ENCODE measurements around the gene FAM241B. TPM values are rescaled to one million over a fixed set of nuclear protein-coding genes. Genes with fewer than 3 reads are reported as not detected.

FAM241B gene, protein sequence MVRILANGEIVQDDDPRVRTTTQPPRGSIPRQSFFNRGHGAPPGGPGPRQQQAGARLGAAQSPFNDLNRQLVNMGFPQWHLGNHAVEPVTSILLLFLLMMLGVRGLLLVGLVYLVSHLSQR
- polyA plus RNA-seq (2012; ENCODE audit: insufficient read depth, insufficient read length, low read depth): 23.3 TPM

DNA sequence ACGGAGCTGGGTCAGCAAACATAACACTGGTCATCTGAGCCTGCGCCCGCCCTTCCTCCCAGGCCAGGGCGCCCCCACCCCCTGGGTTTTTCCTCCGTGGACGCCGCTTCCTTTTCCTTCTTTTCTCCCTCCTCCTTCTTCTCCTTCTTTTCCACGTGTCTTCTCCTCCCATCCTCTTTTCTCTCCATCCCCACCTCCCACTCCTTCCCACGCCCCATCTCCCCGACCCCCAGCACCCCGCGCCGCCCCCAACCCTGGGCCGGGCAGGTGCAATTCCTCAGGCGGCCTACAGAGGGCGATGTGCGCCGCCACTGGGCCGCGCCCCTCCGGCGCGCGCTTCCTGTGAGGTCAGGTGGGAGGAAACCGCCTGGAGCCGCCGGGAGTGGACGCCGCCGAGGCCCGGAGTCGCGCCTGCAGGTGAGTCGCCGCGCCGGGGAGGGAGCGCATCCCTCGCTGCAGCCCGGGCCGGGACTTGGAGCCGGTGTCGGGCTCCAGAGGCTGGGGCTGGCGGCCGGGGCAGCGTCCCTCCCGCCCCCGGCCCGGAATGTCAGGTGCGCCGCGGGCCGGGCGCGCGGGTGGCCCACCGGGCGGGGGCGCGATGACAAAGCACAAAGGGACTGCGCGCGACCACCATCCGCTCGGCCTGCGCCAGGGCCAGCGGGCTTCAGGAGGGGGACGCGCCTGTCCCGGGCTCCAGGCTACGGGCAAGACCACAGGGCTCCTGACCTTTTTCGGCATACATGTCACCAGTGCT is at the start of gene FAM241B:
TSS of gene FAM241B (plus strand) at position 351 of the 754 bp plus-strand sequence. CDS start 1,497 bp downstream, outside the sequence.
- TF ChIP-seq, protein P1, sequence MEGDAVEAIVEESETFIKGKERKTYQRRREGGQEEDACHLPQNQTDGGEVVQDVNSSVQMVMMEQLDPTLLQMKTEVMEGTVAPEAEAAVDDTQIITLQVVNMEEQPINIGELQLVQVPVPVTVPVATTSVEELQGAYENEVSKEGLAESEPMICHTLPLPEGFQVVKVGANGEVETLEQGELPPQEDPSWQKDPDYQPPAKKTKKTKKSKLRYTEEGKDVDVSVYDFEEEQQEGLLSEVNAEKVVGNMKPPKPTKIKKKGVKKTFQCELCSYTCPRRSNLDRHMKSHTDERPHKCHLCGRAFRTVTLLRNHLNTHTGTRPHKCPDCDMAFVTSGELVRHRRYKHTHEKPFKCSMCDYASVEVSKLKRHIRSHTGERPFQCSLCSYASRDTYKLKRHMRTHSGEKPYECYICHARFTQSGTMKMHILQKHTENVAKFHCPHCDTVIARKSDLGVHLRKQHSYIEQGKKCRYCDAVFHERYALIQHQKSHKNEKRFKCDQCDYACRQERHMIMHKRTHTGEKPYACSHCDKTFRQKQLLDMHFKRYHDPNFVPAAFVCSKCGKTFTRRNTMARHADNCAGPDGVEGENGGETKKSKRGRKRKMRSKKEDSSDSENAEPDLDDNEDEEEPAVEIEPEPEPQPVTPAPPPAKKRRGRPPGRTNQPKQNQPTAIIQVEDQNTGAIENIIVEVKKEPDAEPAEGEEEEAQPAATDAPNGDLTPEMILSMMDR (IDR thresholded peaks at IDR 0.05; ENCODE audit: low read depth, low read length): peak; percentile 69
- Histone ChIP-seq H3K4me1 (no peaks in the 10 kb centered on the region), H3K36me3 (no peaks in the 10 kb centered on the region), H3K4me3 (ENCODE audit: low read depth, low read length) (peak within 1 kb of the TSS; percentile 64), H3K27me3 (no peaks in the 10 kb centered on the region), H3K9me3 (no peaks in the 10 kb centered on the region)
- peak; percentile 79 for DNase-seq

DNA sequence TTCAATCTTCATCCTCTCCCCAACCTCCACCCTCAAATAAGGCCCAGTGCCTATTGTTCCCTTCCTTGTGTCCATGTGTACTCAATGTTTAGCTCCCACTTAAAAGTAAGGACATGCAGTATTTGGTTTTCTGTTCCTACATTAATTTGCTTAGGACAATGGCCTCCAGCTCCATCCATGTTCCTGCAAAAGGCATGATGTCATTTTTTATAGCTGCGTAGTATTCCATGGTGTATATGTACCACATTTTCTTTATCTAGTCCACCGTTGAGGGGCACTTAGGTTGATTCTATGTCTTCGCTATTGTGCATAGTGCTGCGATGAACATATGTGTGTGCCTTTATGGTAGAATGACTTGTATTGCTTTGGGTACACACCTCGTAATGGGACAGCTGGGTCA is 49.6 kb upstream of the FAM241B start:
- TF ChIP-seq, protein P1 (IDR thresholded peaks at IDR 0.05; ENCODE audit: low read depth, low read length): no peak
- H3K4me1 ChIP-seq: no peaks in the 10 kb centered on the region
- H3K9me3 ChIP-seq: no peaks in the 10 kb centered on the region
- H3K27me3 ChIP-seq: peaks cover 55% of the 10 kb centered on the region
- no peak overlapping the region for H3K4me3 ChIP-seq (ENCODE audit: low read depth, low read length)
- DNase-seq: no peak
- H3K36me3 ChIP-seq: no peaks in the 10 kb centered on the region

DNA sequence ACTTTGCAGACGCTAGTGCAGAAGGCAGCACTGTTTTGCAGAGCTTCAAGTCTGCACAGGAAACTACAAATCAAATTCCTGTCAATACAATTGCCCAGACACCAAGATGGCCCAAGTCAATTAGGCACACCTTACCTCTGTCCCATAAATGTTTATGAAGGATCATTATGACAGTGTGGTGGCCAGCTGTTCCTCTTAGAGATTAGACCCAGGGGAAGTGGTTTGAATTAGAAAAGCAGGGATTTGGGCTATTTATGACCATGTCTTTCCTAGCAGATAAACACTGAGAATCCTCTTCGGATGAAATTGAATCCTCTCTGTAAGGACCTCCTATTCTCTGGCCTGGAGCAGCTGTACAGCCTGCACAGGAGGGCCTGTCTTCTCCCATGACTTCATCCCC is 46.9 kb upstream of the FAM241B start:
- H3K36me3 ChIP-seq: no peaks in the 10 kb centered on the region
- no peak overlapping the region for H3K4me3 ChIP-seq (ENCODE audit: low read depth, low read length)
- no peak for DNase-seq
- H3K9me3 ChIP-seq: no peaks in the 10 kb centered on the region
- TF ChIP-seq, protein P1 (IDR thresholded peaks at IDR 0.05; ENCODE audit: low read depth, low read length): no peak
- H3K4me1 ChIP-seq: no peaks in the 10 kb centered on the region
- H3K27me3 ChIP-seq: peaks cover 32% of the 10 kb centered on the region

DNA sequence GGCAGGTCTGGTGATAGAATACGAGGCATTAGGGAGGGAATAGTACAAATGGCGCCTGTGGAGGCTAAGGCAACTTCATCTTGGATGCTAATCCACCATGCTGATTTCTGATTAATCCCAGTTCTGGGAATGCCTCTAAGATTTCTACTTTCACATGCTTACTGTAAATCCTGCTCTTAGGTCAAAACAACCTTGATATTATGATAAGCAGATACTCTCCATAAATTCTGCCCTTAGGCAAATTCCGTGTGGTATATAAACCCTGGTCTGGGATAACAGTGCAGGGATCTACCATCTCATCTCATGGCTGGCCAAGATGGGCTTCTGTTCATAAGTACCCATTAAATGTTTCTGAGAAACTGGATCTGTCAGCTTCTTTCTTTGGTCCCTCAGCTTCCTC is 45.4 kb upstream of the FAM241B start:
- Histone ChIP-seq H3K27me3 (peaks cover 19% of the 10 kb centered on the region), H3K4me3 (ENCODE audit: low read depth, low read length) (no peak overlapping the region), H3K4me1 (no peaks in the 10 kb centered on the region), H3K36me3 (no peaks in the 10 kb centered on the region), H3K9me3 (no peaks in the 10 kb centered on the region)
- TF ChIP-seq, protein P1 (IDR thresholded peaks at IDR 0.05; ENCODE audit: low read depth, low read length): no peak
- DNase-seq: no peak

DNA sequence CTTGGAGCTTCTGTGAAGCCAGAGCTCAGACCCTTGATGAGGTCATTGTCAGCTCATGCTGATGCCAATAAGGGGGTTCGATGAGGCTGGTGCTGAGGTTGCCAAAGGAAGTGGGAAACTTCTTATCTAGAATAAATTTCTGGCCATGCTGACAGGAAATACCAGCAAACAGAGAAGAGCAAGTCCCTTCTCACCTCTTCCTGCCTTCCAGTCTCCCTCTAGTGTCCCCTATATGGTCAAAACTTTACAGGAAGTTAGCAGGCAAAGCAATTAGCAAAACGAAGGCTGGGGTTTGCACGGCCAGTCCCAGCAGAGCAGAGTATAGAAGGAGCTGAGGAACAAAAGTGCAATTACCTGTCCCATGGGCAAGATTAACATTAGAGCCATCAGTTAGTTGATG is 41.7 kb upstream of the FAM241B start:
- H3K27me3 ChIP-seq: peaks cover 6% of the 10 kb centered on the region; the same call in 1 of the 2 replicates
- no peak overlapping the region for H3K4me3 ChIP-seq (ENCODE audit: low read depth, low read length)
- TF ChIP-seq, protein P1 (IDR thresholded peaks at IDR 0.05; ENCODE audit: low read depth, low read length): no peak

DNA sequence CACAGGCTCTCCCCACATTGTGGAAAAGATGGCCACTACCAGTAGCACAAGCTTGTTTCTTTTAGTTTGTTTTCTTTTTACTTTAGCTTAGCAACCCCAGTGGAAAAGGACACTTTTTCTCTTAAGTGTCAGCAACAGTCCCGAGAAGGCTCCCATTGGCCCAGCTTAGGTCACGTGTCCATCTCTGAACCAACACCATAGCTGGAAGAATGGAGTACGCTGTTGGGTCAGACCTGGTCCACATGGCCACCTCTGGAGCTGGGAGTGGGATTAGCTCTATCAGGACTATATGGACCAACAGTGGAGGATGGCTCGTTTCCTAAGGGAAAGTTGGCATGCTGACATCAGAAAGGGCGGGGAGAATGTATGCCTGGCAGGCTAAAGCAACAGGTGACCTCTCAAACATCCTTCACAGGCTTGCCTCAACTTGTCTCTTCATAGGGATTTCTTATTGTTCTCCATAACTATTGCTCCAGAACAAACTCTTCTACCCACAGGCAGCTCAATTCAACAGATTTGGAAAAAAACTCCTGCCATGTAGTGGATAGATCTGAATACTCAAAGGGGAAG is 29.2 kb upstream of the FAM241B start:
- Histone ChIP-seq H3K4me1 (no peaks in the 10 kb centered on the region), H3K9me3 (no peaks in the 10 kb centered on the region), H3K4me3 (ENCODE audit: low read depth, low read length) (no peak overlapping the region), H3K36me3 (no peaks in the 10 kb centered on the region), H3K27me3 (peaks cover 42% of the 10 kb centered on the region)
- TF ChIP-seq, protein P1 (IDR thresholded peaks at IDR 0.05; ENCODE audit: low read depth, low read length): no peak
- no peak for DNase-seq

More for the DNA sequence above, 41.7 kb upstream of the FAM241B start:
- H3K36me3 ChIP-seq: no peaks in the 10 kb centered on the region
- no peak for DNase-seq
- H3K4me1 ChIP-seq: no peaks in the 10 kb centered on the region
- H3K9me3 ChIP-seq: no peaks in the 10 kb centered on the region
